ENCODE measurements around the gene CEP152.
"Not testable (repeated sequence)": the region's sequence is repeated elsewhere in the genome, so short reads cannot be mapped to it uniquely, and the experiment has no call there.

CEP152 gene

GRCh38 chr15:48810414-48811324 is at the start of gene CEP152:
Gene CEP152, minus strand, starts transcription at chr15:48811069. Its CDS starts 5,420 bp downstream, at chr15:48805649.
- Mint-ChIP-seq H3K27me3 (peaks cover 12 to 15% of the 10 kb centered on the region in 2 donors), H3K36me3 (no peaks in the 10 kb centered on the region), H3K27ac (peak within 1 kb of the TSS; percentile 99), H3K9me3 (no peaks in the 10 kb centered on the region), H3K4me3 (peak within 1 kb of the TSS; percentile 98 to 99), H3K4me1 (peaks cover 24 to 27% of the 10 kb centered on the region in 2 donors)
- DNase-seq: peak; percentile 100
- peak; percentile 96 to 97 for ATAC-seq (replicated peaks)

- no peak overlapping the region for H3K27ac Mint-ChIP-seq
- H3K9me3 Mint-ChIP-seq: no peaks in the 10 kb centered on the region
- H3K36me3 Mint-ChIP-seq: no peaks in the 10 kb centered on the region
- ATAC-seq (replicated peaks) (no peak), DNase-seq (no peak)
- H3K4me3 Mint-ChIP-seq: no peak overlapping the region
- peaks cover 0 to 9% of the 10 kb centered on the region in 2 donors for H3K27me3 Mint-ChIP-seq
- peaks cover 0 to 4% of the 10 kb centered on the region in 2 donors for H3K4me1 Mint-ChIP-seq
Measured at GRCh38 chr15:48859426-48859825, 48.6 kb upstream of the CEP152 start.

GRCh38 chr15:48858401-48858800 is 47.5 kb upstream of the CEP152 start:
- peaks cover 5 to 9% of the 10 kb centered on the region in 2 donors for H3K27me3 Mint-ChIP-seq
- no peak for DNase-seq
- no peak overlapping the region for H3K4me3 Mint-ChIP-seq
- no peaks in the 10 kb centered on the region for H3K9me3 Mint-ChIP-seq
- ATAC-seq (replicated peaks): no peak
- peaks cover 0 to 4% of the 10 kb centered on the region in 2 donors for H3K4me1 Mint-ChIP-seq
- no peak overlapping the region for H3K27ac Mint-ChIP-seq
- no peaks in the 10 kb centered on the region for H3K36me3 Mint-ChIP-seq

- Mint-ChIP-seq H3K27ac (no peak overlapping the region), H3K9me3 (no peaks in the 10 kb centered on the region), H3K4me3 (no peak overlapping the region), H3K36me3 (no peaks in the 10 kb centered on the region), H3K4me1 (no peaks in the 10 kb centered on the region), H3K27me3 (peaks cover 7 to 9% of the 10 kb centered on the region in 2 donors)
- ATAC-seq (replicated peaks) (no peak), DNase-seq (no peak)
Measured at GRCh38 chr15:48856942-48857341, 46.1 kb upstream of the CEP152 start.

- no peaks in the 10 kb centered on the region for H3K36me3 Mint-ChIP-seq
- ATAC-seq (replicated peaks) (no peak), DNase-seq (no peak)
- peaks cover 9 to 10% of the 10 kb centered on the region in 2 donors for H3K27me3 Mint-ChIP-seq
- H3K4me3 Mint-ChIP-seq: no peak overlapping the region
- no peaks in the 10 kb centered on the region for H3K9me3 Mint-ChIP-seq
- no peaks in the 10 kb centered on the region for H3K4me1 Mint-ChIP-seq
- no peak overlapping the region for H3K27ac Mint-ChIP-seq
Measured at GRCh38 chr15:48855501-48856440, 44.9 kb upstream of the CEP152 start.

- not testable (repeated sequence) for H3K27ac Mint-ChIP-seq; ATAC-seq (replicated peaks); H3K4me3 Mint-ChIP-seq; DNase-seq; H3K36me3 Mint-ChIP-seq; H3K9me3 Mint-ChIP-seq; H3K4me1 Mint-ChIP-seq
- peaks cover 9 to 12% of the 10 kb centered on the region in 2 donors for H3K27me3 Mint-ChIP-seq
Measured at GRCh38 chr15:48854434-48854833, 43.6 kb upstream of the CEP152 start.

- peaks cover 6 to 18% of the 10 kb centered on the region in 2 donors for H3K27me3 Mint-ChIP-seq
- no peaks in the 10 kb centered on the region for H3K4me1 Mint-ChIP-seq
- H3K36me3 Mint-ChIP-seq: no peaks in the 10 kb centered on the region
- no peak overlapping the region for H3K27ac Mint-ChIP-seq
- DNase-seq: no peak
- ATAC-seq (replicated peaks): no peak
- no peak overlapping the region for H3K4me3 Mint-ChIP-seq
- H3K9me3 Mint-ChIP-seq: no peaks in the 10 kb centered on the region
Measured at GRCh38 chr15:48851956-48852355, 41.1 kb upstream of the CEP152 start.

GRCh38 chr15:48850648-48851047 is 39.8 kb upstream of the CEP152 start:
- Mint-ChIP-seq H3K4me3 (no peak overlapping the region), H3K27ac (no peak overlapping the region), H3K36me3 (no peaks in the 10 kb centered on the region), H3K27me3 (peaks cover 6 to 18% of the 10 kb centered on the region in 2 donors), H3K9me3 (no peaks in the 10 kb centered on the region), H3K4me1 (no peaks in the 10 kb centered on the region)
- DNase-seq (no peak), ATAC-seq (replicated peaks) (no peak)

GRCh38 chr15:48845123-48845522 is 34.3 kb upstream of the CEP152 start:
- Mint-ChIP-seq H3K27me3 (peaks cover 6 to 7% of the 10 kb centered on the region in 2 donors), H3K36me3 (no peaks in the 10 kb centered on the region), H3K27ac (no peak overlapping the region), H3K9me3 (peaks cover 6 to 9% of the 10 kb centered on the region in 2 donors), H3K4me1 (no peaks in the 10 kb centered on the region), H3K4me3 (no peak overlapping the region)
- no peak for DNase-seq
- no peak for ATAC-seq (replicated peaks)

- Mint-ChIP-seq H3K9me3 (peaks cover 6 to 9% of the 10 kb centered on the region in 2 donors), H3K4me1 (no peaks in the 10 kb centered on the region), H3K4me3 (no peak overlapping the region), H3K27ac (no peak overlapping the region), H3K27me3 (peaks cover 3 to 6% of the 10 kb centered on the region in 2 donors), H3K36me3 (no peaks in the 10 kb centered on the region)
- DNase-seq (no peak), ATAC-seq (replicated peaks) (no peak)
Measured at GRCh38 chr15:48842501-48842900, 31.6 kb upstream of the CEP152 start.

- DNase-seq (no peak), ATAC-seq (replicated peaks) (no peak)
- Mint-ChIP-seq H3K36me3 (peaks cover 0 to 7% of the 10 kb centered on the region in 2 donors), H3K27ac (no peak overlapping the region), H3K27me3 (peaks cover 18 to 27% of the 10 kb centered on the region in 2 donors), H3K4me3 (no peak overlapping the region), H3K4me1 (no peaks in the 10 kb centered on the region), H3K9me3 (peaks cover 15% of the 10 kb centered on the region in 2 donors)
Measured at GRCh38 chr15:48834756-48835155, 23.9 kb upstream of the CEP152 start.

- no peak for DNase-seq
- peaks cover 18 to 27% of the 10 kb centered on the region in 2 donors for H3K27me3 Mint-ChIP-seq
- no peak for ATAC-seq (replicated peaks)
- no peak overlapping the region for H3K4me3 Mint-ChIP-seq
- no peaks in the 10 kb centered on the region for H3K4me1 Mint-ChIP-seq
- H3K9me3 Mint-ChIP-seq: peaks cover 15% of the 10 kb centered on the region in 2 donors
- H3K36me3 Mint-ChIP-seq: peaks cover 0 to 7% of the 10 kb centered on the region in 2 donors
- H3K27ac Mint-ChIP-seq: no peak overlapping the region
Measured at GRCh38 chr15:48833526-48834239, 22.8 kb upstream of the CEP152 start.

GRCh38 chr15:48832648-48833047 is 21.8 kb upstream of the CEP152 start:
- DNase-seq (no peak), ATAC-seq (replicated peaks) (no peak)
- Mint-ChIP-seq H3K4me1 (no peaks in the 10 kb centered on the region), H3K36me3 (peaks cover 0 to 7% of the 10 kb centered on the region in 2 donors), H3K4me3 (no peak overlapping the region), H3K27ac (no peak overlapping the region), H3K9me3 (peaks cover 15% of the 10 kb centered on the region in 2 donors), H3K27me3 (peaks cover 13 to 25% of the 10 kb centered on the region in 2 donors)

GRCh38 chr15:48828906-48829305 is 18.0 kb upstream of the CEP152 start:
- H3K4me1 Mint-ChIP-seq: no peaks in the 10 kb centered on the region
- no peak overlapping the region for H3K27ac Mint-ChIP-seq
- H3K9me3 Mint-ChIP-seq: peaks cover 12 to 15% of the 10 kb centered on the region in 2 donors
- H3K36me3 Mint-ChIP-seq: peaks cover 0 to 7% of the 10 kb centered on the region in 2 donors
- DNase-seq: no peak
- peaks cover 12 to 13% of the 10 kb centered on the region in 2 donors for H3K27me3 Mint-ChIP-seq
- no peak overlapping the region for H3K4me3 Mint-ChIP-seq
- ATAC-seq (replicated peaks): no peak
